Esophagus (tissue), 2 donors: ENCODE results near the gene LRRC23. TPM values are rescaled to one million over a fixed set of nuclear protein-coding genes. Genes with fewer than 3 reads are reported as not detected.
"Not testable (repeated sequence)": the region's sequence is repeated elsewhere in the genome, so short reads cannot be mapped to it uniquely, and the experiment has no call there.

Source experiments
- H3K27ac ChIP-seq, 2 donors: one replicate each; pipeline ENCODE4 v1.5.1; 2013; ENCODE audit warnings: low read depth in 2 of 2, mild to moderate bottlenecking in 2 of 2, inconsistent platforms in 1 of 2, low read length in 1 of 2, moderate library complexity in 1 of 2
- H3K27me3 ChIP-seq, 2 donors: one replicate each; pipeline ENCODE4 v1.6.1; 2013; ENCODE audit warnings: low read length in 2 of 2, control low read depth in 1 of 2, mild to moderate bottlenecking in 1 of 2; ENCODE audit not compliant: insufficient read depth in 2 of 2, control insufficient read depth in 1 of 2
- H3K36me3 ChIP-seq, 2 donors: one replicate each; pipeline ENCODE4 v1.6.1; 2013; ENCODE audit warnings: low read length in 1 of 2; ENCODE audit not compliant: control insufficient read depth in 2 of 2, insufficient read depth in 2 of 2
- H3K4me1 ChIP-seq, 2 donors: one replicate each; pipeline ENCODE4 v1.6.1; 2013; ENCODE audit warnings: low read length in 1 of 2; ENCODE audit not compliant: control insufficient read depth in 2 of 2, insufficient read depth in 2 of 2
- H3K4me3 ChIP-seq, 2 donors: one replicate each; pipeline ENCODE4 v1.5.1; 2013; ENCODE audit warnings: low read length in 2 of 2, mild to moderate bottlenecking in 2 of 2, low read depth in 1 of 2, moderate library complexity in 1 of 2
- H3K9me3 ChIP-seq, 2 donors: one replicate each; pipeline ENCODE4 v1.6.1; 2013; ENCODE audit warnings: mild to moderate bottlenecking in 2 of 2, low read depth in 1 of 2, low read length in 1 of 2, moderate library complexity in 1 of 2; ENCODE audit not compliant: control insufficient read depth in 2 of 2, insufficient read depth in 1 of 2
- WGBS, 2 donors: extraction: QIAGEN DNeasy Blood & Tissue Kit; methylation state at CpG; one replicate each; pipeline ENCODE4 v1.1.7; 2013; 5-methylcytosine and 5-hydroxymethylcytosine counted together
- polyA plus RNA-seq, 2 donors: library from polyadenylated mRNA; stranded (reverse); fragments of 200-250 nt; gene quantifications; one replicate each; pipeline ENCODE4 v1.2.3, GENCODE V29; 2013
- donor health status: healthy with polysubstance abuse.
- donor health status: Bipolar disorder and iron deficiency.

LRRC23 gene
- polyA plus RNA-seq, 2 donors = 3.3 to 3.6 TPM

- H3K27me3 ChIP-seq = no peaks in the 10 kb centered on the region
- peaks cover 0 to 4% of the 10 kb centered on the region in 2 donors for H3K36me3 ChIP-seq
- peaks cover 0 to 2% of the 10 kb centered on the region in 2 donors for H3K4me1 ChIP-seq
- H3K4me3 ChIP-seq = no peak overlapping the region
- 77 to 88% methylated on average over 2 of the region's 2 CpGs for WGBS, 2 donors
- no peak overlapping the region for H3K27ac ChIP-seq
- no peaks in the 10 kb centered on the region for H3K9me3 ChIP-seq
Measured at GRCh38 chr12:6888360-6888759, 16.3 kb upstream of the LRRC23 start.

- not testable (repeated sequence) for H3K4me1 ChIP-seq, H3K27me3 ChIP-seq, H3K9me3 ChIP-seq, H3K4me3 ChIP-seq, H3K36me3 ChIP-seq, H3K27ac ChIP-seq
- 61 to 71% methylated on average over 7 of the region's 7 CpGs for WGBS, 2 donors
Measured at GRCh38 chr12:6888794-6889193, 15.8 kb upstream of the LRRC23 start.

GRCh38 chr12:6889775-6890573 lies 14.6 kb upstream of the LRRC23 start:
- H3K9me3 ChIP-seq, H3K4me3 ChIP-seq, H3K27me3 ChIP-seq, H3K4me1 ChIP-seq, H3K36me3 ChIP-seq, H3K27ac ChIP-seq: not testable (repeated sequence)
- WGBS, 2 donors = 94 to 97% methylated on average over 21 of the region's 21 CpGs

- Histone ChIP-seq H3K9me3 (no peaks in the 10 kb centered on the region), H3K4me1 (peaks cover 0 to 2% of the 10 kb centered on the region in 2 donors), H3K27me3 (no peaks in the 10 kb centered on the region), H3K27ac (peak overlapping the region; percentile 94), H3K4me3 (peak overlapping the region; percentile 45 to 47), H3K36me3 (no peaks in the 10 kb centered on the region)
- 1% methylated on average over 52 to 68 of the region's 68 CpGs for WGBS, 2 donors
Measured at GRCh38 chr12:6890789-6891645, 13.6 kb upstream of the LRRC23 start.

- Histone ChIP-seq H3K4me1 (peaks cover 0 to 2% of the 10 kb centered on the region in 2 donors), H3K27me3 (no peaks in the 10 kb centered on the region), H3K27ac (peak overlapping the region; percentile 94), H3K9me3 (no peaks in the 10 kb centered on the region), H3K4me3 (peak overlapping the region; percentile 45 to 47), H3K36me3 (no peaks in the 10 kb centered on the region)
- 71 to 80% methylated on average over 5 of the region's 5 CpGs for WGBS, 2 donors
Measured at GRCh38 chr12:6891646-6892001, 13.0 kb upstream of the LRRC23 start.

GRCh38 chr12:6892683-6893082 lies 11.9 kb upstream of the LRRC23 start:
- H3K4me1 ChIP-seq, H3K36me3 ChIP-seq, H3K4me3 ChIP-seq, H3K27me3 ChIP-seq, H3K27ac ChIP-seq, H3K9me3 ChIP-seq: not testable (repeated sequence)
- WGBS, 2 donors = 91 to 94% methylated on average over 3 of the region's 3 CpGs

- Histone ChIP-seq H3K27ac (no peak overlapping the region), H3K4me3 (no peak overlapping the region), H3K9me3 (no peaks in the 10 kb centered on the region), H3K36me3 (no peaks in the 10 kb centered on the region), H3K4me1 (peaks cover 0 to 2% of the 10 kb centered on the region in 2 donors), H3K27me3 (no peaks in the 10 kb centered on the region)
- WGBS, 2 donors = 89 to 90% methylated on average over 3 of the region's 3 CpGs
Measured at GRCh38 chr12:6894321-6894720, 10.3 kb upstream of the LRRC23 start.

- 80 to 81% methylated on average over 6 of the region's 6 CpGs for WGBS, 2 donors
- Histone ChIP-seq H3K9me3 (no peaks in the 10 kb centered on the region), H3K27me3 (no peaks in the 10 kb centered on the region), H3K4me3 (no peak overlapping the region), H3K36me3 (no peaks in the 10 kb centered on the region), H3K27ac (no peak overlapping the region), H3K4me1 (no peaks in the 10 kb centered on the region)
Measured at GRCh38 chr12:6896846-6897435, 7.7 kb upstream of the LRRC23 start.

GRCh38 chr12:6899427-6899826 lies 5.2 kb upstream of the LRRC23 start:
- no peaks in the 10 kb centered on the region for H3K27me3 ChIP-seq
- H3K4me1 ChIP-seq = no peaks in the 10 kb centered on the region
- no peaks in the 10 kb centered on the region for H3K36me3 ChIP-seq
- no peak overlapping the region for H3K27ac ChIP-seq
- 71 to 82% methylated on average over 5 of the region's 5 CpGs for WGBS, 2 donors
- H3K4me3 ChIP-seq = no peak overlapping the region
- H3K9me3 ChIP-seq = no peaks in the 10 kb centered on the region
